ENCODE data around the gene KIAA1958.

The KIAA1958 gene

GRCh38 chr9:112705768-112706427, 219.3 kb downstream of the KIAA1958 start:
- DNase-seq (ENCODE audit: low read depth): peak; percentile 54
- no peak overlapping the region for H3K4me3 ChIP-seq (ENCODE audit: low read length)
- peak; percentile 62 for TF ChIP-seq CTCF (IDR thresholded peaks at IDR 0.05; ENCODE audit: insufficient read depth, low read depth, low read length, missing control alignments)

GRCh38 chr9:112711050-112711689, 224.5 kb downstream of the KIAA1958 start:
- no peak overlapping the region for H3K4me3 ChIP-seq (ENCODE audit: low read length)
- peak; percentile 72 for TF ChIP-seq CTCF (IDR thresholded peaks at IDR 0.05; ENCODE audit: insufficient read depth, low read depth, low read length, missing control alignments)
- DNase-seq (ENCODE audit: low read depth): peak; percentile 39

GRCh38 chr9:112712678-112713077, 226.1 kb downstream of the KIAA1958 start:
- H3K4me3 ChIP-seq (ENCODE audit: low read length): no peak overlapping the region
- no peak for TF ChIP-seq CTCF (IDR thresholded peaks at IDR 0.05; ENCODE audit: insufficient read depth, low read depth, low read length, missing control alignments)
- no peak for DNase-seq (ENCODE audit: low read depth)

GRCh38 chr9:112717661-112718331, 231.2 kb downstream of the KIAA1958 start, which contains the start of gene INIP:
Gene INIP (minus strand): TSS chr9:112718117. CDS start chr9:112716485, 1,632 bp downstream.
- DNase-seq (ENCODE audit: low read depth): peak; percentile 98
- H3K4me3 ChIP-seq (ENCODE audit: low read length): peak within 1 kb of the TSS; percentile 91
- no peak for TF ChIP-seq CTCF (IDR thresholded peaks at IDR 0.05; ENCODE audit: insufficient read depth, low read depth, low read length, missing control alignments)

All from epithelial cell of esophagus (primary cell).